GM12878 (cell line): ENCODE measurements around the gene TXNDC15. TPM values are rescaled to one million over a fixed set of nuclear protein-coding genes. Genes with fewer than 3 reads are reported as not detected.

Source experiments
- BACH1 ChIP-seq: fragments of 450-650 bp; IDR thresholded peaks from 2 replicates; pipeline ENCODE4 v1.6.1; 2017; ENCODE audit warnings: mild to moderate bottlenecking, borderline replicate concordance
- BCL3 ChIP-seq: IDR thresholded peaks from 2 replicates; pipeline ENCODE4 v1.6.1; 2011; ENCODE audit warnings: borderline replicate concordance, low read depth, mild to moderate bottlenecking, moderate library complexity, low read length; ENCODE audit not compliant: insufficient read depth, poor library complexity, severe bottlenecking
- BCLAF1 ChIP-seq: fragments of 450-650 bp; IDR thresholded peaks from 2 replicates; pipeline ENCODE4 v1.6.1; 2017; ENCODE audit warnings: antibody characterized with exemption, mild to moderate bottlenecking, moderate library complexity
- BHLHE40 ChIP-seq, 2 experiments: fragments of 450-650 bp in 1 of 2; IDR thresholded peaks; 2 replicates each; pipeline ENCODE4 v1.6.1; 2011 to 2017; ENCODE audit warnings: low read depth in 2 of 2, borderline replicate concordance in 1 of 2, improper control_type of control experiment in 1 of 2, low read length in 1 of 2, mild to moderate bottlenecking in 1 of 2
- CBFB ChIP-seq: IDR thresholded peaks from 2 replicates; pipeline ENCODE4 v1.6.1; 2016; ENCODE audit warnings: antibody characterized with exemption, low read depth
- CBX5 ChIP-seq: sonication (generic); IDR thresholded peaks from 2 replicates; pipeline ENCODE4 v1.6.1; 2016; ENCODE audit warnings: low read depth, moderate library complexity, mild to moderate bottlenecking, inconsistent platforms
- CHD2 ChIP-seq: IDR thresholded peaks from 2 replicates; pipeline ENCODE4 v1.6.1; 2011; ENCODE audit warnings: low read depth, low read length, improper control_type of control experiment, borderline replicate concordance
- EP300 ChIP-seq, 2 experiments: fragments of 150-350 bp in 1 of 2; IDR thresholded peaks; 2 replicates each; pipeline ENCODE4 v1.6.1; 2011 to 2012; ENCODE audit warnings: low read depth in 2 of 2, low read length in 2 of 2, borderline replicate concordance in 1 of 2, improper control_type of control experiment in 1 of 2, inconsistent platforms in 1 of 2; ENCODE audit not compliant: control insufficient read depth in 1 of 2
- FOS ChIP-seq: IDR thresholded peaks from 3 replicates; pipeline ENCODE4 v1.6.1; 2011; ENCODE audit warnings: borderline replicate concordance; ENCODE audit not compliant: insufficient read length; ENCODE audit errors: extremely low read depth
- HDAC6 ChIP-seq: fragments of 200-600 bp; sonication (generic); IDR thresholded peaks from one replicate; pipeline ENCODE4 v1.8.0; 2017; ENCODE audit warnings: antibody characterized with exemption; ENCODE audit not compliant: unreplicated experiment
- HDGF ChIP-seq: fragments of 450-650 bp; IDR thresholded peaks from 2 replicates; pipeline ENCODE4 v1.6.1; 2016; ENCODE audit warnings: antibody characterized with exemption
- IKZF2 ChIP-seq, 2 experiments: fragments of 450-650 bp; IDR thresholded peaks; 2 replicates each; pipeline ENCODE4 v1.6.1; 2017; ENCODE audit warnings: mild to moderate bottlenecking in 2 of 2, moderate library complexity in 2 of 2
- NFXL1 ChIP-seq: fragments of 450-650 bp; IDR thresholded peaks from 2 replicates; pipeline ENCODE4 v1.6.1; 2017; ENCODE audit warnings: antibody characterized with exemption, mild to moderate bottlenecking, borderline replicate concordance
- NR2F1 ChIP-seq: fragments of 450-650 bp; conservative IDR thresholded peaks from 2 replicates; pipeline ENCODE4 v1.6.1; 2017; ENCODE audit warnings: mild to moderate bottlenecking
- PAX8 ChIP-seq: fragments of 450-650 bp; IDR thresholded peaks from 2 replicates; pipeline ENCODE4 v1.6.1; 2017; ENCODE audit warnings: mild to moderate bottlenecking, moderate library complexity
- POLR2AphosphoS5 ChIP-seq: IDR thresholded peaks from 2 replicates; pipeline ENCODE4 v1.6.1; 2011; ENCODE audit warnings: mild to moderate bottlenecking, low read length, inconsistent platforms
- RAD21 ChIP-seq: IDR thresholded peaks from 2 replicates; pipeline ENCODE4 v1.6.1; 2011; ENCODE audit warnings: mild to moderate bottlenecking, low read depth, low read length, moderate library complexity; ENCODE audit not compliant: insufficient read depth
- RB1 ChIP-seq: fragments of 450-650 bp; formaldehyde crosslinking; IDR thresholded peaks from 2 replicates; pipeline ENCODE4 v1.6.1; 2017; ENCODE audit warnings: mild to moderate bottlenecking, borderline replicate concordance
- RELA ChIP-seq: fragments of 450-650 bp; IDR thresholded peaks from 2 replicates; pipeline ENCODE4 v1.8.0; 2014; ENCODE audit warnings: borderline replicate concordance; ENCODE audit not compliant: partially characterized antibody
- SIX5 ChIP-seq: IDR thresholded peaks from 2 replicates; pipeline ENCODE4 v1.6.1; 2011; ENCODE audit warnings: mild to moderate bottlenecking, low read depth, low read length, moderate library complexity; ENCODE audit not compliant: severe bottlenecking
- SMAD5 ChIP-seq: IDR thresholded peaks from 2 replicates; pipeline ENCODE4 v1.6.1; 2016; ENCODE audit warnings: antibody characterized with exemption, low read depth
- TBL1XR1 ChIP-seq: IDR thresholded peaks from 2 replicates; pipeline ENCODE4 v1.6.1; 2012; ENCODE audit warnings: low read depth, low read length, improper control_type of control experiment
- ZBED1 ChIP-seq: IDR thresholded peaks from 2 replicates; pipeline ENCODE4 v1.6.1; 2016; ENCODE audit warnings: borderline replicate concordance
- polyA plus RNA-seq, 11 experiments: library from polyadenylated mRNA; depleted of rRNA in 4 of 11; unstranded in 6 of 11; stranded (reverse) in 5 of 11; fragments of >200 nt; fragmentation: Nextera tagmentation in 4 of 11; fragmentation: Illumina TruSeq in 1 of 11; extraction: Ambion mirVana in 4 of 11; extraction: Trizol in 1 of 11; gene quantifications; 1 replicate in 1 of 11; 2 replicates in 10 of 11; pipeline versions ENCODE4 v1.2.1 to v1.2.3, GENCODE V29; 2011 to 2016; ENCODE audit warnings: inconsistent platforms in 2 of 11, missing spikeins in 2 of 11, low read depth in 1 of 11
- total RNA-seq, 4 experiments: library from RNA; depleted of rRNA in 3 of 4; stranded (reverse); fragments of >200 nt in 3 of 4; fragmentation: Illumina TruSeq in 1 of 4; extraction: Trizol in 1 of 4; gene quantifications; 2 replicates each; pipeline versions ENCODE4 v1.2.1 to v1.2.3, GENCODE V29; 2013 to 2021
- TF ChIP-seq, protein P1 (sequence below): fragments of 450-650 bp; IDR thresholded peaks from 2 replicates; pipeline ENCODE4 v1.6.1; 2014; ENCODE audit warnings: mild to moderate bottlenecking

The TXNDC15 gene
- total and polyA plus RNA-seq, 10 of the 15 experiments (the other 5 are each of a cell fraction or from before 2014, with no cell fraction given): 8.1 to 60.6 (median 38.1) TPM

GRCh38 chr5:134902071-134902801 lies 28.1 kb downstream of the TXNDC15 start (continued):
- TF ChIP-seq TBL1XR1: no peak
- TF ChIP-seq RELA: no peak
- TF ChIP-seq CHD2: no peak
- TF ChIP-seq SMAD5: no peak
- TF ChIP-seq BACH1: no peak; the same call in 1 of the 2 replicates
- TF ChIP-seq NR2F1: 0 out of 2 replicates have a peak, but pooled peaks have one; percentile 40
- TF ChIP-seq HDAC6: no peak
- TF ChIP-seq BHLHE40 (IDR thresholded peaks at IDR 0.05; ENCODE audit: borderline replicate concordance in 1 of 2, low read depth in 2 of 2, low read length in 1 of 2): no peak
- no peak for TF ChIP-seq RAD21
- no peak for TF ChIP-seq BCL3
- TF ChIP-seq NFXL1: no peak
- TF ChIP-seq CBX5: 0 out of 2 replicates have a peak, but pooled peaks have one; percentile 48
- peak; percentile 37; the same call in 1 of the 2 replicates for TF ChIP-seq HDGF
- TF ChIP-seq FOS: no peak
- TF ChIP-seq ZBED1: peak; percentile 88; the same call in 1 of the 2 replicates
- peak in 1 of 2 experiments; percentile 29; a peak in 1 of 4 replicates for TF ChIP-seq EP300 (IDR thresholded peaks at IDR 0.05; ENCODE audit: borderline replicate concordance in 1 of 2, control insufficient read depth in 1 of 2, low read depth in 2 of 2, low read length in 2 of 2)
- TF ChIP-seq SIX5: no peak
- TF ChIP-seq POLR2AphosphoS5: peak; percentile 46; the same call in 1 of the 2 replicates
- TF ChIP-seq IKZF2 (IDR thresholded peaks at IDR 0.05): peak; percentile 43 to 55; a peak in 3 of 4 replicates
- no peak for TF ChIP-seq PAX8
- TF ChIP-seq RB1: no peak
- no peak for TF ChIP-seq BCLAF1
- TF ChIP-seq, protein P1, sequence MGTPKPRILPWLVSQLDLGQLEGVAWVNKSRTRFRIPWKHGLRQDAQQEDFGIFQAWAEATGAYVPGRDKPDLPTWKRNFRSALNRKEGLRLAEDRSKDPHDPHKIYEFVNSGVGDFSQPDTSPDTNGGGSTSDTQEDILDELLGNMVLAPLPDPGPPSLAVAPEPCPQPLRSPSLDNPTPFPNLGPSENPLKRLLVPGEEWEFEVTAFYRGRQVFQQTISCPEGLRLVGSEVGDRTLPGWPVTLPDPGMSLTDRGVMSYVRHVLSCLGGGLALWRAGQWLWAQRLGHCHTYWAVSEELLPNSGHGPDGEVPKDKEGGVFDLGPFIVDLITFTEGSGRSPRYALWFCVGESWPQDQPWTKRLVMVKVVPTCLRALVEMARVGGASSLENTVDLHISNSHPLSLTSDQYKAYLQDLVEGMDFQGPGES: no peak
- no peak for TF ChIP-seq CBFB
